ENCODE measurements around the gene C11orf58. TPM values are rescaled to one million over a fixed set of nuclear protein-coding genes. Genes with fewer than 3 reads are reported as not detected.

The C11orf58 gene
- polyA plus RNA-seq, 3 donors, result 44.8 to 102 (median 94.5) TPM

DNA sequence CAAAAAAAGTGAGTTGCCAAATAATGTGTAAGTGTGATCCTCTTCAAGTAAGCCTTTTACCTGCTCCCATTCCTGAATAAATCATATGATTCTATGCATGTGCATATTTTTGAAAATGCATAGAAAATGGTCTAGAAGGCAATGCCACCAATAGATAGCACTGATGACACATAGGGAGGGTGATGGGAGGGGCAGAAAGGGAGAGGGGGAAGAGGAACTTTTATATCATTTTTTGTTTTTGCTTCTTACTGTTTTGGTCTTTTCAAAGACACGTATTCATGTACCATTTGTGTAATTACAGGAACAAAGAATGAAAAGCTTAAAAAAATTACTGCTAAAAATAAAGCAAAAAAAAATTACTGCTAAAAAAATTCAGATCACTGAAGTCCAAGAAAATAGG lies 60.8 kb downstream of the C11orf58 start:
- H3K4me3 Mint-ChIP-seq, result no peak overlapping the region
- no CpG with 5 or more reads among the region's 1 CpG for WGBS (ENCODE audit: insufficient coverage)

DNA sequence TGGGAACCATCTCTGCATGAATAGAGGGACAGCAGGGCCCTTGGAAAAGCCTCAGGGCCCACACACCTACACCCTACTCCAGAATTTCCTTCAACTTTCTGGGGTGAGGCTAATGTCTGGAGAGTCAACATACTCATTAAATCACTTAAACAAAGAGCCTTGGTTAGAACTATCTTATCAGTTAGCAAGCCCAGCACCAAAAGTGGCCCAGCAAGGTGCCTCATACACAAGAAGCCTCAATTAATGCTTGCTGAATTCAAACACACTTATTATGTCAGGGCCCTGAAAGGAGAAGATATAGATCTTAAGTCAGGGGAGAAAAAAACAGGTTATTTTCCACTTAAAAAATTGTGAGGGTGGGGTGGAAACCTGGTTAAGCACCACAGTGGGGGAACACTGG lies 61.4 kb downstream of the C11orf58 start:
- TF ChIP-seq, protein P1, sequence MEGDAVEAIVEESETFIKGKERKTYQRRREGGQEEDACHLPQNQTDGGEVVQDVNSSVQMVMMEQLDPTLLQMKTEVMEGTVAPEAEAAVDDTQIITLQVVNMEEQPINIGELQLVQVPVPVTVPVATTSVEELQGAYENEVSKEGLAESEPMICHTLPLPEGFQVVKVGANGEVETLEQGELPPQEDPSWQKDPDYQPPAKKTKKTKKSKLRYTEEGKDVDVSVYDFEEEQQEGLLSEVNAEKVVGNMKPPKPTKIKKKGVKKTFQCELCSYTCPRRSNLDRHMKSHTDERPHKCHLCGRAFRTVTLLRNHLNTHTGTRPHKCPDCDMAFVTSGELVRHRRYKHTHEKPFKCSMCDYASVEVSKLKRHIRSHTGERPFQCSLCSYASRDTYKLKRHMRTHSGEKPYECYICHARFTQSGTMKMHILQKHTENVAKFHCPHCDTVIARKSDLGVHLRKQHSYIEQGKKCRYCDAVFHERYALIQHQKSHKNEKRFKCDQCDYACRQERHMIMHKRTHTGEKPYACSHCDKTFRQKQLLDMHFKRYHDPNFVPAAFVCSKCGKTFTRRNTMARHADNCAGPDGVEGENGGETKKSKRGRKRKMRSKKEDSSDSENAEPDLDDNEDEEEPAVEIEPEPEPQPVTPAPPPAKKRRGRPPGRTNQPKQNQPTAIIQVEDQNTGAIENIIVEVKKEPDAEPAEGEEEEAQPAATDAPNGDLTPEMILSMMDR (IDR thresholded peaks at IDR 0.05), result no peak
- Histone ChIP-seq H3K4me2 (replicated peaks; ENCODE audit: extremely low read depth, low read length, poor library complexity, severe bottlenecking) (no peak overlapping the region), H4K20me1 (ENCODE audit: insufficient read depth, low read length) (no peaks in the 10 kb centered on the region), H3K9ac (ENCODE audit: insufficient read depth, low read length, poor library complexity, severe bottlenecking) (no peak overlapping the region), H3K4me1 (ENCODE audit: control insufficient read depth in 1 of 2, insufficient read depth in 2 of 2, low read length in 2 of 2) (peaks cover 20 to 28% of the 10 kb centered on the region in 2 donors), H3K27me3 (ENCODE audit: control insufficient read depth in 2 of 2, insufficient read depth in 2 of 2, low read length in 2 of 2) (no peaks in the 10 kb centered on the region), H3K79me2 (ENCODE audit: insufficient read depth, low read length) (no peaks in the 10 kb centered on the region), H3K36me3 (replicated peaks in 1 of 2; ENCODE audit: control insufficient read depth in 1 of 2, insufficient read depth in 2 of 2, low read length in 2 of 2) (no peaks in the 10 kb centered on the region), H3K9me3 (replicated peaks in 1 of 2; ENCODE audit: control insufficient read depth in 1 of 2, insufficient read depth in 1 of 2, low read length in 2 of 2) (no peaks in the 10 kb centered on the region), H3K27ac (ENCODE audit: low read depth in 1 of 2, low read length in 2 of 2) (no peak overlapping the region), H3K4me3 (replicated peaks in 1 of 3; ENCODE audit: low read depth in 2 of 3, low read length in 3 of 3) (no peak overlapping the region), H2AFZ (ENCODE audit: insufficient read depth, low read depth, low read length, poor library complexity, severe bottlenecking) (no peak overlapping the region)
- intact Hi-C loops (cut with micrococcal nuclease), result no loop called here
- no peak overlapping the region for H3K4me3 Mint-ChIP-seq
- no peaks in the 10 kb centered on the region for H3K27me3 Mint-ChIP-seq (ENCODE audit: low read depth in 3 of 3)
- no peaks in the 10 kb centered on the region for H3K9me3 Mint-ChIP-seq
- H3K36me3 Mint-ChIP-seq, result peaks cover 0 to 2% of the 10 kb centered on the region in 2 donors
- H3K27ac Mint-ChIP-seq, result no peak overlapping the region
- peaks cover 26% of the 10 kb centered on the region for H3K4me1 Mint-ChIP-seq
- DNase-seq, result no peak

More for the DNA sequence above, 60.8 kb downstream of the C11orf58 start:
- no peaks in the 10 kb centered on the region for H3K27me3 ChIP-seq (ENCODE audit: control insufficient read depth in 2 of 2, insufficient read depth in 2 of 2, low read length in 2 of 2)
- H2AFZ ChIP-seq (ENCODE audit: insufficient read depth, low read depth, low read length, poor library complexity, severe bottlenecking), result no peak overlapping the region
- H3K4me1 Mint-ChIP-seq, result peaks cover 33% of the 10 kb centered on the region
- intact Hi-C loops (cut with micrococcal nuclease), result no loop called here
- DNase-seq, result peak in 1 of 3 donors; percentile 31
- peaks cover 0 to 2% of the 10 kb centered on the region in 2 donors for H3K36me3 Mint-ChIP-seq
- no peak overlapping the region for H3K4me3 ChIP-seq (replicated peaks in 1 of 3; ENCODE audit: low read depth in 2 of 3, low read length in 3 of 3)
- H3K27ac ChIP-seq (ENCODE audit: low read depth in 1 of 2, low read length in 2 of 2), result no peak overlapping the region
- H3K4me1 ChIP-seq (ENCODE audit: control insufficient read depth in 1 of 2, insufficient read depth in 2 of 2, low read length in 2 of 2), result peaks cover 27 to 35% of the 10 kb centered on the region in 2 donors
- no peak overlapping the region for H3K27ac Mint-ChIP-seq
- no peaks in the 10 kb centered on the region for H4K20me1 ChIP-seq (ENCODE audit: insufficient read depth, low read length)
- H3K27me3 Mint-ChIP-seq (ENCODE audit: low read depth in 3 of 3), result no peaks in the 10 kb centered on the region
- no peaks in the 10 kb centered on the region for H3K9me3 Mint-ChIP-seq
- H3K9ac ChIP-seq (ENCODE audit: insufficient read depth, low read length, poor library complexity, severe bottlenecking), result no peak overlapping the region
- no peaks in the 10 kb centered on the region for H3K9me3 ChIP-seq (replicated peaks in 1 of 2; ENCODE audit: control insufficient read depth in 1 of 2, insufficient read depth in 1 of 2, low read length in 2 of 2)
- no peak overlapping the region for H3K4me2 ChIP-seq (replicated peaks; ENCODE audit: extremely low read depth, low read length, poor library complexity, severe bottlenecking)
- H3K36me3 ChIP-seq (replicated peaks in 1 of 2; ENCODE audit: control insufficient read depth in 1 of 2, insufficient read depth in 2 of 2, low read length in 2 of 2), result no peaks in the 10 kb centered on the region
- H3K79me2 ChIP-seq (ENCODE audit: insufficient read depth, low read length), result no peaks in the 10 kb centered on the region
- TF ChIP-seq, protein P1 (IDR thresholded peaks at IDR 0.05), result no peak

Data from CD14-positive monocyte (primary cell).